ENCODE results near the gene KLHL17.
"Not testable (repeated sequence)": the region's sequence is repeated elsewhere in the genome, so short reads cannot be mapped to it uniquely, and the experiment has no call there.

The KLHL17 gene

GRCh38 chr1:991895-992294, 31.5 kb downstream of the KLHL17 start:
- TF ChIP-seq CTCF (IDR thresholded peaks at IDR 0.05; ENCODE audit: low read depth, low read length): no peak
- no peaks in the 10 kb centered on the region for H3K4me1 ChIP-seq
- H3K9me3 ChIP-seq: no peaks in the 10 kb centered on the region
- DNase-seq: no peak
- no peaks in the 10 kb centered on the region for H3K36me3 ChIP-seq
- H3K4me3 ChIP-seq (ENCODE audit: low read depth, low read length): no peak overlapping the region
- H3K27me3 ChIP-seq: peaks cover 60% of the 10 kb centered on the region

GRCh38 chr1:992362-992761, 32.0 kb downstream of the KLHL17 start:
- Histone ChIP-seq H3K4me1 (no peaks in the 10 kb centered on the region), H3K36me3 (no peaks in the 10 kb centered on the region), H3K27me3 (peaks cover 63% of the 10 kb centered on the region), H3K4me3 (ENCODE audit: low read depth, low read length) (no peak overlapping the region), H3K9me3 (no peaks in the 10 kb centered on the region)
- TF ChIP-seq CTCF (IDR thresholded peaks at IDR 0.05; ENCODE audit: low read depth, low read length): no peak
- no peak for DNase-seq

- no peak for DNase-seq
- Histone ChIP-seq H3K4me1 (no peaks in the 10 kb centered on the region), H3K9me3 (no peaks in the 10 kb centered on the region), H3K4me3 (ENCODE audit: low read depth, low read length) (no peak overlapping the region), H3K27me3 (peaks cover 63% of the 10 kb centered on the region), H3K36me3 (no peaks in the 10 kb centered on the region)
- TF ChIP-seq CTCF (IDR thresholded peaks at IDR 0.05; ENCODE audit: low read depth, low read length): no peak
Observed at GRCh38 chr1:993379-993995, 33.1 kb downstream of the KLHL17 start.

- DNase-seq; H3K4me3 ChIP-seq (ENCODE audit: low read depth, low read length); H3K9me3 ChIP-seq; H3K4me1 ChIP-seq; H3K36me3 ChIP-seq: not testable (repeated sequence)
- H3K27me3 ChIP-seq: peaks cover 70% of the 10 kb centered on the region
Observed at GRCh38 chr1:994546-994945, 34.2 kb downstream of the KLHL17 start.

GRCh38 chr1:995665-996633, 35.6 kb downstream of the KLHL17 start:
- Histone ChIP-seq H3K27me3 (peaks cover 70% of the 10 kb centered on the region), H3K36me3 (no peaks in the 10 kb centered on the region)
- TF ChIP-seq CTCF (IDR thresholded peaks at IDR 0.05; ENCODE audit: low read depth, low read length): no peak

GRCh38 chr1:996851-997712, 36.7 kb downstream of the KLHL17 start:
- TF ChIP-seq CTCF (IDR thresholded peaks at IDR 0.05; ENCODE audit: low read depth, low read length): no peak
- peaks cover 5% of the 10 kb centered on the region; the same call in 1 of the 2 replicates for H3K9me3 ChIP-seq
- no peaks in the 10 kb centered on the region for H3K4me1 ChIP-seq
- no peak overlapping the region for H3K4me3 ChIP-seq (ENCODE audit: low read depth, low read length)
- H3K36me3 ChIP-seq: no peaks in the 10 kb centered on the region
- no peak for DNase-seq
- peaks cover 76% of the 10 kb centered on the region for H3K27me3 ChIP-seq

More at GRCh38 chr1:995665-996633, 35.6 kb downstream of the KLHL17 start:
- peak; percentile 15 for DNase-seq
- Histone ChIP-seq H3K4me1 (no peaks in the 10 kb centered on the region), H3K4me3 (ENCODE audit: low read depth, low read length) (no peak overlapping the region), H3K9me3 (peaks cover 5% of the 10 kb centered on the region; the same call in 1 of the 2 replicates)

Data from BE2C (cell line).